Endodermal cell (in vitro differentiated cells): ENCODE results near the gene SMURF1. TPM values are rescaled to one million over a fixed set of nuclear protein-coding genes. Genes with fewer than 3 reads are reported as not detected.

Experiments
- DNase-seq: peaks from one replicate; pipeline ENCODE4 v3.0.0-alpha.2; 2017
- H3K27ac ChIP-seq: 2 replicates; pipeline ENCODE4 v1.5.1; 2013; ENCODE audit warnings: mild to moderate bottlenecking, low read depth, low read length, moderate library complexity
- H3K27me3 ChIP-seq: 2 replicates; pipeline ENCODE4 v1.6.1; 2013; ENCODE audit warnings: mild to moderate bottlenecking, low read length, moderate library complexity; ENCODE audit not compliant: insufficient read depth, control insufficient read depth, poor library complexity, severe bottlenecking
- H3K36me3 ChIP-seq: 2 replicates; pipeline ENCODE4 v1.7.0; 2013; ENCODE audit warnings: mild to moderate bottlenecking, low read length, moderate library complexity; ENCODE audit not compliant: control insufficient read depth, insufficient read depth
- H3K4me1 ChIP-seq: one replicate; pipeline ENCODE4 v1.7.0; 2013; ENCODE audit warnings: low read length; ENCODE audit not compliant: control insufficient read depth, insufficient read depth
- H3K4me3 ChIP-seq: 2 replicates; pipeline ENCODE4 v1.5.1; 2013; ENCODE audit warnings: mild to moderate bottlenecking, low read length, moderate library complexity
- H3K9ac ChIP-seq: 2 replicates; pipeline ENCODE4 v1.6.1; 2013; ENCODE audit warnings: mild to moderate bottlenecking, low read length, moderate library complexity; ENCODE audit not compliant: poor library complexity, severe bottlenecking; ENCODE audit errors: extremely low read depth
- H3K9me3 ChIP-seq: 2 replicates; pipeline ENCODE4 v1.6.1; 2013; ENCODE audit warnings: mild to moderate bottlenecking, low read length, moderate library complexity; ENCODE audit not compliant: control insufficient read depth
- H3K27ac Mint-ChIP-seq: 2 replicates; pipeline ENCODE4 v1.8.0; 2020; ENCODE audit warnings: mixed read lengths
- H3K27me3 Mint-ChIP-seq: 2 replicates; pipeline ENCODE4 v1.8.0; 2021; ENCODE audit warnings: mild to moderate bottlenecking, mixed read lengths; ENCODE audit not compliant: insufficient read depth
- H3K36me3 Mint-ChIP-seq: 2 replicates; pipeline ENCODE4 v1.8.0; 2020; ENCODE audit warnings: low read depth, mixed read lengths
- H3K4me1 Mint-ChIP-seq: 2 replicates; pipeline ENCODE4 v1.8.0; 2020; ENCODE audit warnings: mixed read lengths
- H3K4me3 Mint-ChIP-seq: 2 replicates; pipeline ENCODE4 v1.8.0; 2020; ENCODE audit warnings: mild to moderate bottlenecking, moderate library complexity, mixed read lengths
- H3K9me3 Mint-ChIP-seq: 2 replicates; pipeline ENCODE4 v1.8.0; 2020; ENCODE audit warnings: mild to moderate bottlenecking, mixed read lengths
- WGBS, 2 experiments: methylation state at CpG; one replicate each; pipeline versions ENCODE4 v1.1.5 to v1.1.7; 2013; ENCODE audit warnings: missing lambda C conversion rate in 2 of 2, mixed read lengths in 1 of 2; ENCODE audit not compliant: insufficient coverage in 1 of 2, insufficient read length in 1 of 2; 5-methylcytosine and 5-hydroxymethylcytosine counted together
- total RNA-seq, 2 donors: library from RNA; stranded (reverse); fragmentation: NEBNext Ultra II Directional in 1 of 2; extraction: Animal tissue kit (Norgen Biotek cat#: 25700) in 1 of 2; gene quantifications; 2 replicates in 1 of 2; 3 replicates in 1 of 2; pipeline ENCODE4 v1.2.1, GENCODE V29; 2021
- TF ChIP-seq, protein P1 (sequence below): fragments of 200-600 bp; sonication (generic); conservative IDR thresholded peaks from 2 replicates; pipeline ENCODE4 v1.5.0; 2021; ENCODE audit warnings: antibody characterized with exemption, mild to moderate bottlenecking

Gene SMURF1
- total RNA-seq, 2 donors from 2014 or later: 31.6 to 38.1 TPM

DNA sequence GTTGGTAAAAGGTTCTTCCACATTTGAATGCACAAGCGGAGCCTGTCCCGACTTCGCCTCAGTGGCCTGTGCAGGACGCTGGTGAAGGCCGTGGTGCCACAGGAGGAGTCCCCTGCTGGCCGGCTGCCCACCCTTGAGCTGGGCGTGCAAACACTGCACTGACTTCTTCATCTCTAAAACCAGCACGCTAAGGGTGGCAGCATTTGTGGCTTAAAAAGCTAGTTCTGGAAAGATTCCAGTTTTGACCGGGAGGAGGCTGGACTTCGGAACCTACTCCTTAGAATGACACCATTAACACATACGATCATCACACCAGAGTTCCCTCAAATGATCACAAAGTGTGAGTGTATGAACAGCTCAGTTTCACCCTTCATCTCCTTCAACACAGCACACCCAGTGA lies 102.4 kb downstream of the SMURF1 start:
- H3K27ac ChIP-seq: no peak overlapping the region
- H3K36me3 ChIP-seq: peaks cover 89% of the 10 kb centered on the region
- no peak overlapping the region for H3K9ac ChIP-seq
- H3K27me3 ChIP-seq: no peaks in the 10 kb centered on the region
- Mint-ChIP-seq H3K27ac (no peak overlapping the region), H3K4me1 (peaks cover 2% of the 10 kb centered on the region), H3K9me3 (no peaks in the 10 kb centered on the region), H3K27me3 (no peaks in the 10 kb centered on the region), H3K4me3 (no peak overlapping the region), H3K36me3 (peaks cover 73% of the 10 kb centered on the region)
- H3K4me3 ChIP-seq: no peak overlapping the region
- no peaks in the 10 kb centered on the region for H3K4me1 ChIP-seq
- DNase-seq: no peak
- no peaks in the 10 kb centered on the region for H3K9me3 ChIP-seq
- TF ChIP-seq, protein P1, sequence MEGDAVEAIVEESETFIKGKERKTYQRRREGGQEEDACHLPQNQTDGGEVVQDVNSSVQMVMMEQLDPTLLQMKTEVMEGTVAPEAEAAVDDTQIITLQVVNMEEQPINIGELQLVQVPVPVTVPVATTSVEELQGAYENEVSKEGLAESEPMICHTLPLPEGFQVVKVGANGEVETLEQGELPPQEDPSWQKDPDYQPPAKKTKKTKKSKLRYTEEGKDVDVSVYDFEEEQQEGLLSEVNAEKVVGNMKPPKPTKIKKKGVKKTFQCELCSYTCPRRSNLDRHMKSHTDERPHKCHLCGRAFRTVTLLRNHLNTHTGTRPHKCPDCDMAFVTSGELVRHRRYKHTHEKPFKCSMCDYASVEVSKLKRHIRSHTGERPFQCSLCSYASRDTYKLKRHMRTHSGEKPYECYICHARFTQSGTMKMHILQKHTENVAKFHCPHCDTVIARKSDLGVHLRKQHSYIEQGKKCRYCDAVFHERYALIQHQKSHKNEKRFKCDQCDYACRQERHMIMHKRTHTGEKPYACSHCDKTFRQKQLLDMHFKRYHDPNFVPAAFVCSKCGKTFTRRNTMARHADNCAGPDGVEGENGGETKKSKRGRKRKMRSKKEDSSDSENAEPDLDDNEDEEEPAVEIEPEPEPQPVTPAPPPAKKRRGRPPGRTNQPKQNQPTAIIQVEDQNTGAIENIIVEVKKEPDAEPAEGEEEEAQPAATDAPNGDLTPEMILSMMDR: no peak
- 93 to 94% methylated on average over 5 to 11 of the region's 11 CpGs for WGBS, 2 experiments

DNA sequence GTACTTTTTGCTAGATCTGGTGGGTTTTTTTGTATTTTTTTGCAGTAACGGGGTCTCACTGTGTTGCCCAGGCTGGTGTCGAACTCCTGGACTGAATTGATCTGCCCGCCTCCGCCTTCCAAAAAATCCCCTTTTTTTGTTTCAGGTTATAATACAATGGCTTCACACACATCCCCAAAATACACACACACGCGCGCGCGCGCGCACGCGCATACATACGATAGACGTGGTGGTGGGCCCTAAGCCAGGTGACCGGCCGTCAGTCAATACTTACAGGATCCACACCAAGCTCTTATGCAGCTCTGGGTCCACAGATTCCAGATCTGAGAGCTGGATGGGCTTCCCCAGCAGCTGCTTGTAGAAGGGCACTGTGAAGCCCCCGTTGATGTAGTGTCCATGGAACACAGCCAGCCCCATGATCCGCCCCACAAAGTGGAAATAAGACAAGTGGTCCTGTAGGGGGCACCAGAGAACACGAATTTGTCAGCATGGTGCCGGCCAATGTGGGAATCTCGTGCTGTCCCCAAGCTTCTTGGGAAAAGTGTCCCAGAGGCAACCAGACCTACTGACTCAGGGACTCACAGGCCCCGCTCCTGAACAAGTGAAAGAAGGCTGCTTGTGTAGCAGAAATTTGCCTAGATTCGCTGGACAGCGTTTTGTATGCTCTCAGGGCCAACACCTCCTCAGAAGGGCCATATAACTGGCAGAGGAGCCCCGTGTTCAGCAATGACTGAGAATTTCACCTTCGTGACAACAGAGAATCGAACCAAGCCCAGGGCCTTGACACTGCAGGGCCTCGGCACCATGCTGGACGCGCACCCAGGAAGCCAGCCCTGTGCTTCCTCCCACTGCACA lies 103.6 kb downstream of the SMURF1 start:
- H3K9ac ChIP-seq: no peak overlapping the region
- WGBS, 2 experiments: 73 to 79% methylated on average over 23 to 31 of the region's 31 CpGs
- H3K27ac ChIP-seq: peak overlapping the region; percentile 26
- Mint-ChIP-seq H3K27me3 (no peaks in the 10 kb centered on the region), H3K27ac (peak overlapping the region; percentile 61), H3K9me3 (no peaks in the 10 kb centered on the region), H3K4me1 (peaks cover 2% of the 10 kb centered on the region), H3K4me3 (no peak overlapping the region), H3K36me3 (peaks cover 76% of the 10 kb centered on the region)
- no peaks in the 10 kb centered on the region for H3K27me3 ChIP-seq
- no peaks in the 10 kb centered on the region for H3K4me1 ChIP-seq
- H3K9me3 ChIP-seq: no peaks in the 10 kb centered on the region
- H3K4me3 ChIP-seq: no peak overlapping the region
- peak; percentile 94 for DNase-seq
- TF ChIP-seq, protein P1: peak; percentile 80
- H3K36me3 ChIP-seq: peaks cover 90% of the 10 kb centered on the region

DNA sequence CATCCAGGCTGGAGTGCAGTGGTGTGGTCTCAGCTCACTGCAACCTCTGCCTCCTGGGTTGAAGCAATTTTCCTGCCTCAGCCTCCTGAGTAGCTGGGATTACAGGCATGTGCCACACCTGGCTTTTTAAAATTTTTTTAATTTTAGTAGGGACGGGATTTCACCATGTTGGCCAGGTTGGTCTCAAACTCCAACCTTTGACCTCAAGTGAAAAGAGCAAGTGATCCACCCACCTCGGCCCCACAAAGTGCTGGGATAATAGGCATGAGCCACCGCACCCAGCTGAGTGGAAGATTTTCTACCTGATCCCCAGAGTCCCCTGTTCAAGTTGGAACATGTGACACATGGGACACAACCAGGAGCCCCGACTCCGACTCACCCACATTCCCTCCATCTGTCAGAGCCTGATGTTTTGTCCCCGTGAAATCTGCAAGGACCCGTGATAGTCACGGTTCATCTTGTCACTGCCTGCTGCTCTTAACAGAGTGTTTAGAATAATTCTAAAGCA lies 104.5 kb downstream of the SMURF1 start:
- H3K27me3 Mint-ChIP-seq: no peaks in the 10 kb centered on the region
- Histone ChIP-seq H3K9ac (no peak overlapping the region), H3K4me1 (no peaks in the 10 kb centered on the region), H3K27ac (no peak overlapping the region), H3K27me3 (no peaks in the 10 kb centered on the region), H3K36me3 (peaks cover 90% of the 10 kb centered on the region), H3K9me3 (no peaks in the 10 kb centered on the region), H3K4me3 (no peak overlapping the region)
- no peak overlapping the region for H3K4me3 Mint-ChIP-seq
- DNase-seq: no peak
- no peaks in the 10 kb centered on the region for H3K9me3 Mint-ChIP-seq
- TF ChIP-seq, protein P1: no peak
- peaks cover 79% of the 10 kb centered on the region for H3K36me3 Mint-ChIP-seq
- peak overlapping the region; percentile 52 for H3K27ac Mint-ChIP-seq
- 95 to 97% methylated on average over 4 to 8 of the region's 8 CpGs for WGBS, 2 experiments
- peaks cover 2% of the 10 kb centered on the region for H3K4me1 Mint-ChIP-seq
